Glutamatergic neuron (in vitro differentiated cells): ENCODE data around the gene GGA1. TPM values are rescaled to one million over a fixed set of nuclear protein-coding genes. Genes with fewer than 3 reads are reported as not detected.
A peak's percentile ranks its signal among the peaks of the same experiment; 100 is the strongest.
"Not testable (repeated sequence)": the region's sequence is repeated elsewhere in the genome, so short reads cannot be mapped to it uniquely, and the experiment has no call there.

Experiments used
- DNase-seq: peaks from one replicate; pipeline ENCODE4 v3.0.0; 2022
- H3K27ac Mint-ChIP-seq: one replicate; pipeline ENCODE4 v1.8.0; 2020; ENCODE audit warnings: mild to moderate bottlenecking, mixed read lengths, inconsistent platforms; ENCODE audit not compliant: unreplicated experiment
- H3K27me3 Mint-ChIP-seq: one replicate; pipeline ENCODE4 v1.8.0; 2020; ENCODE audit warnings: mild to moderate bottlenecking, moderate library complexity, mixed read lengths, inconsistent platforms; ENCODE audit not compliant: unreplicated experiment
- H3K36me3 Mint-ChIP-seq: one replicate; pipeline ENCODE4 v1.8.0; 2020; ENCODE audit warnings: mild to moderate bottlenecking, mixed read lengths, inconsistent platforms; ENCODE audit not compliant: unreplicated experiment
- H3K4me1 Mint-ChIP-seq: one replicate; pipeline ENCODE4 v1.8.0; 2020; ENCODE audit warnings: mild to moderate bottlenecking, low read depth, mixed read lengths, inconsistent platforms; ENCODE audit not compliant: unreplicated experiment
- H3K4me3 Mint-ChIP-seq: one replicate; pipeline ENCODE4 v1.8.0; 2020; ENCODE audit warnings: mild to moderate bottlenecking, mixed read lengths, inconsistent platforms; ENCODE audit not compliant: unreplicated experiment
- H3K9me3 Mint-ChIP-seq: one replicate; pipeline ENCODE4 v1.8.0; 2020; ENCODE audit warnings: mild to moderate bottlenecking, moderate library complexity, mixed read lengths, inconsistent platforms; ENCODE audit not compliant: unreplicated experiment
- CTCF ChIP-seq: fragments of 200-600 bp; sonication (generic); IDR thresholded peaks from one replicate; pipeline ENCODE4 v1.5.0; 2021; ENCODE audit not compliant: partially characterized antibody, unreplicated experiment
- total RNA-seq: library from RNA; stranded (reverse); fragmentation: NEBNext Ultra II Directional; extraction: Animal tissue kit (Norgen Biotek cat#: 25700); gene quantifications from one replicate; pipeline ENCODE4 v1.2.1, GENCODE V29; 2021; ENCODE audit not compliant: unreplicated experiment

Gene GGA1
- total RNA-seq, 1 donor from 2014 or later = 104 TPM

- no peak overlapping the region for H3K27ac Mint-ChIP-seq
- no peaks in the 10 kb centered on the region for H3K9me3 Mint-ChIP-seq
- TF ChIP-seq CTCF = no peak
- H3K4me3 Mint-ChIP-seq = no peak overlapping the region
- H3K27me3 Mint-ChIP-seq = no peaks in the 10 kb centered on the region
- DNase-seq = no peak
- no peaks in the 10 kb centered on the region for H3K36me3 Mint-ChIP-seq
- H3K4me1 Mint-ChIP-seq = peaks cover 2% of the 10 kb centered on the region
Measured at GRCh38 chr22:37647317-37647716, 38.7 kb downstream of the GGA1 start.

DNA sequence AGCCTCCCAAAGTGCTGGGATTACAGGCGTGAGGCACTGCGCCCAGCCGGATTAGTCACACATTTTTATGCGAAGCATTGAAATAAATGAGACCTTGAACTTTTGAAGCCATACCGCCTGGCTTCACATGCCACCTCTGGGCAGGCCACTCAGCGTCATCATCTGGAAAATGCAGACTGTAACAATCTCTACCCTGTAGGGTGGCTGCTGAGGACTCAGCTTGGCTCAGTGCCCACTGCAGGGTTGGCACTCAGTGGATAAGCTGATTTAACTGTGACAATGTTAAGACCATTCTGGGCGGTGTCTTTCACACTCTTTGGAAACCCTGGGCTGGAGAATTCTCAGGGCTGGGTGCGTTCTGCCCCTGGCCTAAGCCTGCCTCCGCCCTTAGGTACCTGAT is 39.3 kb downstream of the GGA1 start:
- Mint-ChIP-seq H3K27ac (no peak overlapping the region), H3K4me1 (peaks cover 2% of the 10 kb centered on the region), H3K36me3 (no peaks in the 10 kb centered on the region), H3K27me3 (no peaks in the 10 kb centered on the region), H3K9me3 (no peaks in the 10 kb centered on the region), H3K4me3 (no peak overlapping the region)
- TF ChIP-seq CTCF = no peak
- DNase-seq = no peak

GRCh38 chr22:37650463-37651136 is 42.0 kb downstream of the GGA1 start:
- no peak overlapping the region for H3K4me3 Mint-ChIP-seq

GRCh38 chr22:37654563-37655251 is 46.1 kb downstream of the GGA1 start:
- DNase-seq = no peak
- peaks cover 8% of the 10 kb centered on the region for H3K9me3 Mint-ChIP-seq
- no peak for TF ChIP-seq CTCF
- H3K36me3 Mint-ChIP-seq = no peaks in the 10 kb centered on the region
- no peak overlapping the region for H3K27ac Mint-ChIP-seq
- H3K4me3 Mint-ChIP-seq = no peak overlapping the region
- H3K27me3 Mint-ChIP-seq = peaks cover 9% of the 10 kb centered on the region
- H3K4me1 Mint-ChIP-seq = peaks cover 6% of the 10 kb centered on the region

More at GRCh38 chr22:37650463-37651136, 42.0 kb downstream of the GGA1 start:
- TF ChIP-seq CTCF = no peak
- H3K27ac Mint-ChIP-seq = no peak overlapping the region
- no peaks in the 10 kb centered on the region for H3K9me3 Mint-ChIP-seq
- H3K27me3 Mint-ChIP-seq = no peaks in the 10 kb centered on the region
- no peaks in the 10 kb centered on the region for H3K36me3 Mint-ChIP-seq
- H3K4me1 Mint-ChIP-seq = no peaks in the 10 kb centered on the region
- DNase-seq = no peak

DNA sequence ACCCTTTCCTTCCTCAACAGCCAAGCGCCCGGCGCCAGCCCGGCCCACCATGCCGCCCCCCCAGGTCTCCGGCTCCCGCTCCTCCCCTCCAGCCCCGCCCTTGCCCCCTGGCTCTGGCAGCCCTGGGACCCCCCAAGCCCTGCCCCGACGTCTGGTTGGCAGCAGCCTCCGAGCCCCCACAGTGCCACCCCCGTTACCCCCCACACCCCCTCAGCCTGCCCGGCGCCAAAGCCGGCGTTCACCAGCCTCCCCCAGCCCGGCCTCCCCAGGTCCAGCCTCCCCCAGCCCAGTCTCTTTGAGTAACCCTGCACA is 46.6 kb downstream of the GGA1 start:
- Mint-ChIP-seq H3K9me3 (peaks cover 8% of the 10 kb centered on the region), H3K36me3 (no peaks in the 10 kb centered on the region), H3K4me1 (peaks cover 8% of the 10 kb centered on the region), H3K27me3 (peaks cover 9% of the 10 kb centered on the region), H3K4me3 (no peak overlapping the region), H3K27ac (no peak overlapping the region)
- no peak for TF ChIP-seq CTCF
- DNase-seq = no peak

DNA sequence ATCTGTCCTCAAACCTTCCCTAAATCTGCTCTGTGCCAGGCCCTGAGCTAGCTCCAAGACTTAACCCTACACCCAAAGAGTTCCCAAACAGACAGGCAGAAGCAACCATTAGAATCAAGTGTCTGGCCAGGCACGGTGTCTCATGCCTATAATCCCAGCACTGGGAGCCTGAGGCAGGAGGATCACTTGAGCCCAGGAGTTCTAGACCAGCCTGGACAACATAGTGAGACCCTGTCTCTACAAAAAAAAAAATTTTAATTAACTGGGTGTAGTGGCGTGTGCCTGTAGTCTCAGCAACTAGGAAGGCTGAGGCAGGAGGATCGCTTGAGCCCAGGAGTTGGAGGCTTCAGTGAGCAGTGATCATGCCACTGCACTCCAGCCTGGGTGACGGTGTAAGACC is 47.9 kb downstream of the GGA1 start:
- H3K4me3 Mint-ChIP-seq = peak overlapping the region; percentile 38
- not testable (repeated sequence) for H3K36me3 Mint-ChIP-seq, DNase-seq, H3K27ac Mint-ChIP-seq
- H3K27me3 Mint-ChIP-seq = peaks cover 13% of the 10 kb centered on the region
- peaks cover 19% of the 10 kb centered on the region for H3K4me1 Mint-ChIP-seq
- peaks cover 12% of the 10 kb centered on the region for H3K9me3 Mint-ChIP-seq
